Tibial nerve (tissue), 3 donors: ENCODE measurements around the gene ELMO1.

Experiments
- EP300 ChIP-seq, 2 donors: sonication (generic); formaldehyde crosslinking; IDR thresholded peaks; one replicate each; pipeline ENCODE4 v1.6.1; 2017; ENCODE audit warnings: antibody characterized with exemption in 2 of 2, mild to moderate bottlenecking in 1 of 2
- POLR2A ChIP-seq, 2 donors: fragments of 450-650 bp; IDR thresholded peaks; one replicate each; pipeline ENCODE4 v1.6.1; 2017; ENCODE audit warnings: antibody characterized with exemption in 2 of 2, mild to moderate bottlenecking in 2 of 2, moderate library complexity in 2 of 2

DNA sequence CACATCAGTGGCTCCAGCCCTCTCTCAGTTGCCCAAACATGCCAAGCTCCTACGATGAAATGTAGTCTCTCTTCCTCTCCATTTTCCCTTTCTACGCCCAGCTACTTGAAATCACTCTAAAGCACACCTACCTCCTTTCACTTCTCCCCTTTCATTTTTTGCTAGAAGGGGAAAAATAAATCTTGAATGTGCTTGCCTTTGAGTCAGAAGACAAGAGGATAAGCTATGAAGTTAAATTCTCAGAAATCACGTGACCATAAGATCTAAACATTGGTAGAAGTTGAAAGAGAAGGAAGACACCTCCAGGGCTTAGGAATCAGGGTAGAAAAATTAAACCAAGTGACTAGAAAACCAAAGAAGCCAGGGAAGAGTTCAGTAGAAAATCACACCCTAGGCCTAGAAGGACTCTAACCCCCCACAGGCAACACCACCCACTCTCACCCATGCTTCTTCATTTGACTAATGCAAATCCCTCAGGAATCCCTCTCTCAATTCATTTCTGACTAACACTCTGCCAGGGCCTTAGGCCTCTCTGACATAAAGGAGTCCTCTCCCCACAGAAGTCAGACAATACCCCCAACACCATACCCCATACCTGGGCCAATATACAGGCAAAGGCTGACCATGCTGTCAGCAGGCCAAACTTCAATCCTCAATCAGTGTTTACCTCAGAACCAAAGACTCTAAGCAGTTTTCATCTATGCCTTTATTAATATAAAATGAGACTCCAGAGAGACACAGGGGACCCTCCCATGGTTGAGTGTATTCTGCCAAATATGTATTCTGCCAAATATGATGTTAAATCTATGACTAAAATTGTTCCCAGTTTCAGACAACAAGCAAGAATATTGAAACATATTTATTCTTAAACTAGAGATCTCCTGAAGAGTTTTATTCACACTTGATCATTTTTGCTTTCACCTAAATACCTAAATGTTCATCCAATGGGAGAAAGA, 84.8 kb downstream of the ELMO1 start:
- no peak for TF ChIP-seq EP300 (IDR thresholded peaks at IDR 0.05)
- TF ChIP-seq POLR2A (IDR thresholded peaks at IDR 0.05) = no peak
